ENCODE measurements around the gene TMEM88. TPM values are rescaled to one million over a fixed set of nuclear protein-coding genes. Genes with fewer than 3 reads are reported as not detected.

TMEM88 gene
- total and polyA plus RNA-seq, 11 donors, result 16.7 to 130 (median 27.8) TPM

DNA sequence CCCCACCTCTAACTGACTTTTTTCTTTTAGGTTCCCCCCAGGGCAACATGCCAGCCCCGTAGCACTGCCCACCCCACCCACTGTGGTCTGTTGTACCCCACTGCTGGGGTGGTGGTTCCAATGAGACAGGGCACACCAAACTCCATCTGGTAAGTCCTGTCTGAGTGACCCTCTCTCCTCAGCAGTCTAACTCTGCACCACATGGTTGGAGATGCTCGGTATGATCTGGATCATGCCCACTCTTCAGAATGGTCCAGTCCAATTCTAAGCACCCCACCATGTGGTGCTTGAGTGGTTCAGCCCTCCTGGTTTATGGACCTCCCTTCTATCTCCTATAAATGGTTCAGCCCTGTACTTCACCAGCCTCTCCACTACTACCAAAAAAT is 15.0 kb upstream of the TMEM88 start:
- DNase-seq (no peak), ATAC-seq (no peak)
- no peak for TF ChIP-seq POLR2A (IDR thresholded peaks at IDR 0.05)
- TF ChIP-seq CTCF (IDR thresholded peaks at IDR 0.05), result no peak
- Histone ChIP-seq H3K4me3 (peak overlapping the region in 1 of 12 donors; percentile 2), H3K36me3 (peaks cover 0 to 12% (median 4%) of the 10 kb centered on the region in 9 donors), H3K27ac (peak overlapping the region in 6 of 12 donors; percentile 25 to 99 (median 96)), H3K27me3 (no peaks in the 10 kb centered on the region), H3K9me3 (no peaks in the 10 kb centered on the region), H3K4me1 (peaks cover 5 to 82% (median 49%) of the 10 kb centered on the region in 12 donors)
- WGBS, 4 donors, result 46 to 55% (median 48%) methylated on average over 2 of the region's 2 CpGs
- intact Hi-C loops (cut with DNase I), result loop anchor here in 5 of 10 donors (5.0 to 10.0 kb wide), 8 partner anchors 153 to 605 kb away; partner anchors contain the start of genes PER1 (in 2 of the 5), CHRNB1 (in 1 of the 5), DVL2 (in 1 of the 5) and GABARAP (in 1 of the 5)

DNA sequence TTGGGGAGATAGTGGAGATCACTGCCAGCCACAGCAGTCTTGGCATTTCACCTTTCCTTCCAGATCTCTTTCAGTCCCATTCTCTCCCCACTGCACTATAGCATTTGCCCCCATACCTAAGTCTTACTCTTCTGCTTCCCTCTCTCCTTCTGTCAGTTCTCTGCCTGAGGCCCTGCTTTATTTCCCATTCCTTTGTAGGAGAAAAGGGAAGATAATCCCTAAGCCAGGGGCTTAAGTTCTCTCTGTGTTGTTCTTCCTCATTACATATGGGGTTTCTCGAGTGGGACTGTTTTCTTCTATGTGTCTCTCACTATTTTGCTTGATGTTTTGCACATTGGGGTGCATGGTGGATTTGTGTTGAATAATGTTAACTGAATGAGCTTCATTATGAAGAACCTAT is 14.4 kb upstream of the TMEM88 start:
- intact Hi-C loops (cut with DNase I), result loop anchor here in 4 of 10 donors (5.0 to 10.0 kb wide), 6 partner anchors 304 to 606 kb away; partner anchors contain the start of genes PER1 (in 2 of the 4), CHRNB1 (in 1 of the 4), DVL2 (in 1 of the 4) and GABARAP (in 1 of the 4)
- no peaks in the 10 kb centered on the region for H3K9me3 ChIP-seq
- peaks cover 6 to 83% (median 55%) of the 10 kb centered on the region in 12 donors for H3K4me1 ChIP-seq
- DNase-seq (no peak), ATAC-seq (no peak)
- H3K27me3 ChIP-seq, result no peaks in the 10 kb centered on the region
- peak overlapping the region in 1 of 12 donors; percentile 88 for H3K4me3 ChIP-seq
- TF ChIP-seq CTCF (IDR thresholded peaks at IDR 0.05) (no peak), POLR2A (IDR thresholded peaks at IDR 0.05) (no peak)
- H3K27ac ChIP-seq, result peak overlapping the region in 7 of 12 donors; percentile 95 to 99 (median 97)
- WGBS, 4 donors, result 49 to 80% (median 55%) methylated on average over 1 of the region's 1 CpG
- peaks cover 0 to 17% (median 5%) of the 10 kb centered on the region in 9 donors for H3K36me3 ChIP-seq

- WGBS, 4 donors, result 73 to 88% (median 76%) methylated on average over 1 of the region's 1 CpG
- H3K4me1 ChIP-seq, result peaks cover 11 to 85% (median 59%) of the 10 kb centered on the region in 12 donors
- H3K36me3 ChIP-seq, result peaks cover 0 to 21% (median 9%) of the 10 kb centered on the region in 9 donors
- no peaks in the 10 kb centered on the region for H3K9me3 ChIP-seq
- H3K4me3 ChIP-seq, result peak overlapping the region in 8 of 12 donors; percentile 71 to 88 (median 80)
- ATAC-seq, result no peak
- peak overlapping the region; percentile 66 to 99 (median 95) for H3K27ac ChIP-seq
- H3K27me3 ChIP-seq, result no peaks in the 10 kb centered on the region
- no peak for DNase-seq
- intact Hi-C loops (cut with DNase I), result loop anchor here in 4 of 10 donors (5.0 to 10.0 kb wide), 6 partner anchors 304 to 606 kb away; partner anchors contain the start of genes PER1 (in 2 of the 4), CHRNB1 (in 1 of the 4), DVL2 (in 1 of the 4) and GABARAP (in 1 of the 4)
- TF ChIP-seq CTCF (IDR thresholded peaks at IDR 0.05) (no peak), POLR2A (IDR thresholded peaks at IDR 0.05) (no peak)
Measured at GRCh38 chr17:7840875-7841274, 14.0 kb upstream of the TMEM88 start.

DNA sequence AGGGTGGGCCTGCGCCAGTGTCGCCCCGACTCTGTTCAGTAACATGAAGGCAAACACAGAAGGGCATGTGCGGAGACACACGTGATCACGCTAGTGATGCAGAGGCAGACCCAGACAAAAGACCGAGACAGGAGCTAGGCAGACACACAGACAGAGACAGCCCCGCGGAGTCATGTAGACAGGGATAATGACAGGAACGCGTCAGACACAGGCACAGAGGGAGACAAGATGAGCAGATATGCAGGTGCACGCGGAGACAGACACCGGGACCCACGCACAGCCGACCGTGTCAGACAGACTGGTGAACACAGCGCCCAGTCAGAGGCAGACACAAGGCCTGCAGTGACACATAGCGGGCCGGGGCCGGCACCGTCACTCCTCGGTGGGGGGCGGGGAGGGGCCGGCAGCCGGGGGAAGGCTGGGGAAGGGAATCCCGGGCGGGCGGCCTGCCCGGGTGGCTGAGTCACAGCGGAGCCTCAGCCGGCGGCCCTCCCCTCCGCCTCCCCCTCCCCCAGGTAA is 13.4 kb upstream of the TMEM88 start:
- H3K4me3 ChIP-seq, result peak overlapping the region; percentile 48 to 90 (median 80)
- H3K9me3 ChIP-seq, result no peaks in the 10 kb centered on the region
- TF ChIP-seq POLR2A (IDR thresholded peaks at IDR 0.05) (no peak), CTCF (IDR thresholded peaks at IDR 0.05) (peak in 10 of 12 donors; percentile 11 to 61 (median 36))
- peaks cover 0 to 27% (median 15%) of the 10 kb centered on the region in 9 donors for H3K36me3 ChIP-seq
- intact Hi-C loops (cut with DNase I), result loop anchor here in 4 of 10 donors (5.0 to 10.0 kb wide), 6 partner anchors 303 to 607 kb away; partner anchors contain the start of genes PER1 (in 2 of the 4), CHRNB1 (in 1 of the 4), DVL2 (in 1 of the 4) and GABARAP (in 1 of the 4)
- no peaks in the 10 kb centered on the region for H3K27me3 ChIP-seq
- ATAC-seq (peak; percentile 32 to 68 (median 64)), DNase-seq (peak; percentile 92 to 94 (median 92))
- WGBS, 4 donors, result 2 to 5% (median 3%) methylated on average over 17 to 34 of the region's 34 CpGs
- peaks cover 11 to 82% (median 60%) of the 10 kb centered on the region in 12 donors for H3K4me1 ChIP-seq
- peak overlapping the region; percentile 66 to 99 (median 95) for H3K27ac ChIP-seq

Measured in heart left ventricle (tissue), 16 donors.